K562 (cell line): Measurements from ENCODE around the gene EIF5B. TPM values are rescaled to one million over a fixed set of nuclear protein-coding genes. Genes with fewer than 3 reads are reported as not detected.

Experiments
- ATAC-seq: fragments of 200-7000 bp; cut with Tn5 transposase; 3 replicates; pipeline ENCODE4 v1.9.1; 2020; ENCODE audit warnings: moderate library complexity
- BruUV-seq: library from RNA; stranded (reverse); fragments of 400-500 nt; replicated peaks from 2 replicates; lab custom pipeline; 2021; lab: Mats Ljungman, UMichigan
- CTCF ChIA-PET: fragments of 300-600 bp; formaldehyde crosslinking; extraction: SDS; loops from one replicate; lab custom pipeline; 2021; ENCODE audit warnings: low intra/inter-chr PET ratio; lab: Yijun Ruan, JAX
- POLR2A ChIA-PET: fragments of 300-600, 350-650 bp; sonication (Branson Sonifier 250); formaldehyde crosslinking; extraction: SDS; loops from one replicate; lab custom pipeline; 2021; ENCODE audit warnings: antibody characterized with exemption, inconsistent platforms; lab: Yijun Ruan, JAX
- DNase-seq, 4 experiments: peaks; one replicate each; pipeline versions ENCODE4 v3.0.0 to v3.0.0-alpha.2; 2011 to 2018; ENCODE audit warnings: low spot score in 3 of 4, mixed read lengths in 3 of 4; ENCODE audit errors: extremely low read depth in 1 of 4
- FAIRE-seq: peaks from 2 replicates; lab custom pipeline; 2011; peaks lifted over from hg19 to GRCh38; lab: Jason Lieb, UNC
- H2AFZ ChIP-seq: 2 replicates; pipeline ENCODE4 v1.6.0; 2011; ENCODE audit warnings: low read depth, low read length, control low read depth, inconsistent platforms
- H3K27ac ChIP-seq: fragments of 200-600 bp; 3 replicates; pipeline ENCODE4 v1.8.0; 2011; ENCODE audit warnings: low read depth, mild to moderate bottlenecking, control low read depth, inconsistent platforms, low read length, moderate library complexity, mixed read lengths; ENCODE audit errors: extremely low read depth
- H3K27me3 ChIP-seq, 2 experiments: fragments of 300-600 bp in 1 of 2; 2 replicates in 1 of 2; 3 replicates in 1 of 2; pipeline versions ENCODE4 v1.6.0 to v1.8.0; 2011; ENCODE audit warnings: inconsistent platforms in 2 of 2, low read length in 2 of 2, mild to moderate bottlenecking in 1 of 2, mixed read lengths in 1 of 2, moderate library complexity in 1 of 2; ENCODE audit not compliant: control insufficient read depth in 2 of 2, insufficient read depth in 2 of 2
- H3K36me3 ChIP-seq: fragments of 300-600 bp; 3 replicates; pipeline ENCODE4 v1.8.0; 2011; ENCODE audit warnings: mild to moderate bottlenecking, low read length, inconsistent platforms; ENCODE audit not compliant: control insufficient read depth, insufficient read depth
- H3K4me1 ChIP-seq, 2 experiments: fragments of 200-600 bp in 1 of 2; replicated peaks in 1 of 2; 2 replicates in 1 of 2; 3 replicates in 1 of 2; pipeline versions ENCODE4 v1.5.1 to v1.8.0; 2011; ENCODE audit warnings: inconsistent platforms in 2 of 2, low read length in 2 of 2, mild to moderate bottlenecking in 1 of 2, mixed read lengths in 1 of 2, moderate library complexity in 1 of 2; ENCODE audit not compliant: control insufficient read depth in 2 of 2, insufficient read depth in 2 of 2
- H3K4me2 ChIP-seq: 2 replicates; pipeline ENCODE4 v1.6.1; 2011; ENCODE audit warnings: low read length, control low read depth, inconsistent platforms, mixed read lengths; ENCODE audit not compliant: insufficient read depth
- H3K4me3 ChIP-seq: fragments of 200-600 bp; sonication (generic), shearing (Covaris generic); 2 replicates; pipeline ENCODE4 v1.5.1; 2016; ENCODE audit warnings: control low read depth, inconsistent platforms
- H3K79me2 ChIP-seq: fragments of 200-600 bp; 3 replicates; pipeline ENCODE4 v1.8.0; 2011; ENCODE audit warnings: low read length, inconsistent platforms; ENCODE audit not compliant: control insufficient read depth, insufficient read depth
- H3K9ac ChIP-seq, 2 experiments: 2 replicates each; pipeline versions ENCODE4 v1.6.0 to v1.6.1; 2011; ENCODE audit warnings: low read depth in 2 of 2, low read length in 2 of 2, control low read depth in 1 of 2, inconsistent platforms in 1 of 2, mild to moderate bottlenecking in 1 of 2, mixed read lengths in 1 of 2; ENCODE audit not compliant: insufficient read depth in 1 of 2
- H3K9me1 ChIP-seq: one replicate; pipeline ENCODE4 v1.6.0; 2011; ENCODE audit warnings: inconsistent platforms, mild to moderate bottlenecking, low read length, moderate library complexity; ENCODE audit not compliant: control insufficient read depth, insufficient read depth
- H3K9me3 ChIP-seq: replicated peaks from 2 replicates; pipeline ENCODE4 v1.5.1; 2011; ENCODE audit warnings: low read depth, low read length, inconsistent platforms; ENCODE audit not compliant: control insufficient read depth, insufficient read depth
- H4K20me1 ChIP-seq: replicated peaks from 2 replicates; pipeline ENCODE4 v1.6.1; 2011; ENCODE audit warnings: low read length, inconsistent platforms, mixed read lengths; ENCODE audit not compliant: control insufficient read depth, insufficient read depth
- COPS2 ChIP-seq: fragments of 450-650 bp; conservative IDR thresholded peaks from 2 replicates; pipeline ENCODE4 v1.6.1; 2016; ENCODE audit warnings: mild to moderate bottlenecking, moderate library complexity
- DLX4 ChIP-seq: fragments of 250-450 bp; sonication (Bioruptor Pico); IDR thresholded peaks from 2 replicates; pipeline ENCODE4 v1.6.1; 2021; ENCODE audit warnings: mild to moderate bottlenecking
- ERF ChIP-seq: fragments of 450-650 bp; formaldehyde crosslinking; IDR thresholded peaks from 2 replicates; pipeline ENCODE4 v1.4.0; 2020; ENCODE audit warnings: mild to moderate bottlenecking, mixed read lengths
- MCM2 ChIP-seq: fragments of 450-650 bp; IDR thresholded peaks from 2 replicates; pipeline ENCODE4 v1.6.1; 2017; ENCODE audit warnings: low read depth, mild to moderate bottlenecking
- NFIX ChIP-seq: fragments of 250-450 bp; sonication (Bioruptor Pico); IDR thresholded peaks from 2 replicates; pipeline ENCODE4 v1.4.0; 2020; ENCODE audit warnings: low read depth, mild to moderate bottlenecking, moderate library complexity
- PML ChIP-seq: IDR thresholded peaks from 2 replicates; pipeline ENCODE4 v1.6.1; 2012; ENCODE audit warnings: low read length, inconsistent platforms
- PURB ChIP-seq: sonication (generic); formaldehyde crosslinking; IDR thresholded peaks from 2 replicates; pipeline ENCODE4 v1.9.0; 2021; ENCODE audit warnings: low read depth, mild to moderate bottlenecking, missing genetic modification reagents
- RBM15 ChIP-seq: fragments of 200-400 bp; formaldehyde crosslinking; IDR thresholded peaks from 2 replicates; pipeline ENCODE4 v1.6.1; 2018; ENCODE audit warnings: mild to moderate bottlenecking, low read length, moderate library complexity; ENCODE audit not compliant: insufficient read depth
- SMAD1 ChIP-seq: fragments of 150-350 bp; IDR thresholded peaks from 2 replicates; pipeline ENCODE4 v1.6.1; 2014; ENCODE audit warnings: low read length, low read depth; ENCODE audit not compliant: partially characterized antibody
- SMAD2 ChIP-seq: fragments of 150-350 bp; IDR thresholded peaks from 2 replicates; pipeline ENCODE4 v1.6.1; 2014; ENCODE audit warnings: low read depth, mild to moderate bottlenecking, low read length
- TCF7 ChIP-seq: sonication (generic); IDR thresholded peaks from 2 replicates; pipeline ENCODE4 v1.6.1; 2016; ENCODE audit warnings: antibody characterized with exemption, borderline replicate concordance
- ZBTB12 ChIP-seq: fragments of 250-450 bp; sonication (Bioruptor Pico); IDR thresholded peaks from 2 replicates; pipeline ENCODE4 v1.4.0; 2020
- ZBTB17 ChIP-seq: fragments of 450-650 bp; formaldehyde crosslinking; IDR thresholded peaks from 2 replicates; pipeline ENCODE4 v1.4.0; 2020; ENCODE audit warnings: mild to moderate bottlenecking
- ZNF24 ChIP-seq: fragments of 450-650 bp; IDR thresholded peaks from 2 replicates; pipeline ENCODE4 v1.6.1; 2016
- ZNF431 ChIP-seq: sonication (generic); formaldehyde crosslinking; IDR thresholded peaks from 2 replicates; pipeline ENCODE4 v1.8.0; 2022; ENCODE audit warnings: mild to moderate bottlenecking, missing genetic modification reagents
- ZNF57 ChIP-seq: fragments of 450-650 bp; formaldehyde crosslinking; IDR thresholded peaks from 2 replicates; pipeline ENCODE4 v1.4.0; 2020; ENCODE audit warnings: mild to moderate bottlenecking, moderate library complexity
- WGBS: fragments of 100-300 bp; shearing (Covaris generic); methylation state at CpG from one replicate; pipeline ENCODE4 v1.1.6; 2016; ENCODE audit warnings: low coverage, mixed read lengths; ENCODE audit not compliant: insufficient coverage; ENCODE audit errors: missing lambda C conversion rate; 5-methylcytosine and 5-hydroxymethylcytosine counted together
- in situ Hi-C: fragments of 300-500 bp; cut with MboI; formaldehyde crosslinking; loops from 4 replicates; pipeline ENCODE4 v1.15.0; 2018; ENCODE audit warnings: inconsistent platforms, mixed read lengths
- intact Hi-C: fragments of 100-400 bp; cut with micrococcal nuclease; formaldehyde crosslinking; loops from 2 replicates; pipeline ENCODE4 v1.14.2; 2022
- polyA plus RNA-seq, 8 experiments: library from polyadenylated mRNA; depleted of rRNA in 4 of 8; stranded (reverse) in 5 of 8; unstranded in 3 of 8; fragments of >200 nt; fragmentation: Nextera tagmentation in 2 of 8; fragmentation: Illumina TruSeq in 1 of 8; extraction: Ambion mirVana in 2 of 8; extraction: Trizol in 1 of 8; gene quantifications; 2 replicates each; pipeline versions ENCODE4 v1.2.1 to v1.2.3, GENCODE V29; 2011 to 2014; ENCODE audit warnings: inconsistent platforms in 1 of 8, missing spikeins in 1 of 8
- total RNA-seq, 7 experiments: library from RNA; depleted of rRNA in 6 of 7; stranded (reverse); fragments of >200 nt in 6 of 7; fragmentation: Illumina TruSeq in 2 of 7; extraction: Trizol in 2 of 7; gene quantifications; 2 replicates each; pipeline versions ENCODE4 v1.2.1 to v1.2.3, GENCODE V29; 2011 to 2021; ENCODE audit warnings: low replicate concordance in 1 of 7

The EIF5B gene
- total and polyA plus RNA-seq, 9 of the 15 experiments (the other 6 are each of a cell fraction or from before 2014, with no cell fraction given): 26.5 to 143 (median 47.7) TPM

GRCh38 chr2:99386011-99386410 lies 48.8 kb downstream of the EIF5B start:
- WGBS: 100% methylated on average over 2 of the region's 2 CpGs
- Histone ChIP-seq H3K9me3 (no peaks in the 10 kb centered on the region), H3K9ac (no peak overlapping the region), H3K36me3 (peaks cover 81% of the 10 kb centered on the region), H3K4me3 (no peak overlapping the region), H3K4me2 (no peak overlapping the region), H3K79me2 (peaks cover 5% of the 10 kb centered on the region), H2AFZ (no peak overlapping the region), H3K4me1 (no peaks in the 10 kb centered on the region), H3K27me3 (no peaks in the 10 kb centered on the region), H3K27ac (no peak overlapping the region), H3K9me1 (no peaks in the 10 kb centered on the region), H4K20me1 (no peaks in the 10 kb centered on the region)
- intact Hi-C loops: no loop called here
- no peak for TF ChIP-seq NFIX (CRISPR knock-in tag)
- no peak for TF ChIP-seq RBM15
- TF ChIP-seq MCM2: no peak
- TF ChIP-seq ZNF57 (CRISPR knock-in tag): no peak
- no peak for TF ChIP-seq PURB
- TF ChIP-seq ZNF431 (CRISPR knock-in tag): no peak
- no peak for TF ChIP-seq ZBTB12
- no peak for TF ChIP-seq ZBTB17
- TF ChIP-seq ZNF24: no peak
- no peak for TF ChIP-seq TCF7
- TF ChIP-seq PML: no peak
- TF ChIP-seq COPS2: no peak
- TF ChIP-seq DLX4 (CRISPR knock-in tag): no peak
- TF ChIP-seq SMAD2: no peak
- TF ChIP-seq ERF: no peak
- no peak for TF ChIP-seq SMAD1
- DNase-seq (no peak), FAIRE-seq (no peak), ATAC-seq (no peak)
- no TSS peak for BruUV-seq
- POLR2A ChIA-PET: no interaction called here
- in situ Hi-C loops: no loop called here
- CTCF ChIA-PET: no interaction called here
